Right renal cortex interstitium (tissue), 3 donors: ENCODE results near the gene UIMC1. TPM values are rescaled to one million over a fixed set of nuclear protein-coding genes. Genes with fewer than 3 reads are reported as not detected.

ENCODE experiments used
- DNase-seq, 3 donors: peaks; one replicate each; pipeline ENCODE4 v3.0.0-alpha.2; 2013; ENCODE audit warnings: low read depth in 3 of 3, low spot score in 2 of 3
- polyA plus RNA-seq, 3 donors: library from polyadenylated mRNA; unstranded; fragments of 120-200 nt; gene quantifications; one replicate each; pipeline ENCODE4 v1.2.1, GENCODE V29; 2013; ENCODE audit not compliant: insufficient read length in 3 of 3

UIMC1 gene
- polyA plus RNA-seq, 3 donors, result 41.4 to 52.1 (median 49.2) TPM

GRCh38 chr5:176906126-176906525 is 100.5 kb downstream of the UIMC1 start:
- DNase-seq, result no peak

- no peak for DNase-seq
Observed at GRCh38 chr5:176904276-176904675, 102.3 kb downstream of the UIMC1 start.

- DNase-seq, result no peak
Observed at GRCh38 chr5:176902911-176903664, 103.5 kb downstream of the UIMC1 start.

GRCh38 chr5:176902102-176902814 is 104.3 kb downstream of the UIMC1 start:
- DNase-seq, result no peak

GRCh38 chr5:176901260-176902101 is 105.1 kb downstream of the UIMC1 start:
- DNase-seq, result no peak

GRCh38 chr5:176900780-176901204 is 105.8 kb downstream of the UIMC1 start:
- no peak for DNase-seq

GRCh38 chr5:176899946-176900779 is 106.4 kb downstream of the UIMC1 start:
- no peak for DNase-seq

- DNase-seq, result no peak
Observed at GRCh38 chr5:176899296-176899891, 107.2 kb downstream of the UIMC1 start, which contains the start of gene HK3. HK3 (minus strand) TSS chr5:176899346; CDS start chr5:176896159, 3,187 bp downstream.

- no peak for DNase-seq
Observed at GRCh38 chr5:176897263-176897662, 109.3 kb downstream of the UIMC1 start.

GRCh38 chr5:176895831-176896230 is 110.7 kb downstream of the UIMC1 start:
- no peak for DNase-seq

GRCh38 chr5:176894298-176894697 is 112.3 kb downstream of the UIMC1 start:
- DNase-seq, result no peak

- DNase-seq, result no peak
Observed at GRCh38 chr5:176892663-176893062, 113.9 kb downstream of the UIMC1 start.

- DNase-seq, result no peak
Observed at GRCh38 chr5:176891331-176891958, 115.1 kb downstream of the UIMC1 start.

GRCh38 chr5:176890455-176891330 is 115.9 kb downstream of the UIMC1 start:
- DNase-seq, result no peak

- no peak for DNase-seq
Observed at GRCh38 chr5:176889321-176890280, 117.0 kb downstream of the UIMC1 start.

- no peak for DNase-seq
Observed at GRCh38 chr5:176888865-176889165, 117.8 kb downstream of the UIMC1 start.
